ENCODE results near the gene HSPA4. TPM values are rescaled to one million over a fixed set of nuclear protein-coding genes. Genes with fewer than 3 reads are reported as not detected.

Gene HSPA4
- total and polyA plus RNA-seq, 5 donors: 52.1 to 88.8 (median 82.4) TPM

GRCh38 chr5:133116601-133117000, 64.8 kb downstream of the HSPA4 start:
- 62% methylated on average over 2 of the region's 2 CpGs for WGBS
- ATAC-seq: no peak
- H3K27ac ChIP-seq (ENCODE audit: low read length): no peak overlapping the region

GRCh38 chr5:133117166-133117911, 65.5 kb downstream of the HSPA4 start:
- no peak overlapping the region for H3K27ac ChIP-seq (ENCODE audit: low read length)
- 83% methylated on average over 10 of the region's 10 CpGs for WGBS
- no peak for ATAC-seq
- H3K27me3 ChIP-seq (ENCODE audit: control insufficient read depth, insufficient read depth): no peaks in the 10 kb centered on the region
- H3K9me3 ChIP-seq (ENCODE audit: control insufficient read depth, low read length): no peaks in the 10 kb centered on the region
- DNase-seq: no peak
- intact Hi-C loops (cut with DNase I): loop anchor here in 2 of 4 donors (10.0 kb wide), 2 partner anchors 137 to 747 kb away; no protein-coding TSS in a partner anchor
- H3K4me1 ChIP-seq (ENCODE audit: control insufficient read depth, insufficient read depth, low read length): no peaks in the 10 kb centered on the region
- H3K4me3 ChIP-seq (ENCODE audit: low read length): no peak overlapping the region

More at GRCh38 chr5:133116601-133117000, 64.8 kb downstream of the HSPA4 start:
- H3K4me1 ChIP-seq (ENCODE audit: control insufficient read depth, insufficient read depth, low read length): no peaks in the 10 kb centered on the region
- DNase-seq: no peak
- intact Hi-C loops (cut with DNase I): loop anchor here in 2 of 4 donors (10.0 kb wide), 2 partner anchors 138 to 748 kb away; no protein-coding TSS in a partner anchor
- H3K27me3 ChIP-seq (ENCODE audit: control insufficient read depth, insufficient read depth): no peaks in the 10 kb centered on the region
- H3K4me3 ChIP-seq (ENCODE audit: low read length): no peak overlapping the region
- no peaks in the 10 kb centered on the region for H3K9me3 ChIP-seq (ENCODE audit: control insufficient read depth, low read length)

GRCh38 chr5:133117912-133118445, 66.2 kb downstream of the HSPA4 start:
- H3K27me3 ChIP-seq (ENCODE audit: control insufficient read depth, insufficient read depth): no peaks in the 10 kb centered on the region
- intact Hi-C loops (cut with DNase I): loop anchor here in 2 of 4 donors (10.0 kb wide), 2 partner anchors 137 to 747 kb away; no protein-coding TSS in a partner anchor
- no peak for ATAC-seq
- WGBS: 92% methylated on average over 9 of the region's 9 CpGs
- no peaks in the 10 kb centered on the region for H3K4me1 ChIP-seq (ENCODE audit: control insufficient read depth, insufficient read depth, low read length)
- no peak overlapping the region for H3K27ac ChIP-seq (ENCODE audit: low read length)
- H3K4me3 ChIP-seq (ENCODE audit: low read length): no peak overlapping the region
- H3K9me3 ChIP-seq (ENCODE audit: control insufficient read depth, low read length): no peaks in the 10 kb centered on the region
- DNase-seq: no peak

- DNase-seq: peak in 1 of 3 donors; percentile 36
- 89% methylated on average over 4 of the region's 4 CpGs for WGBS
- Histone ChIP-seq H3K27me3 (ENCODE audit: control insufficient read depth, insufficient read depth) (no peaks in the 10 kb centered on the region), H3K27ac (ENCODE audit: low read length) (no peak overlapping the region), H3K9me3 (ENCODE audit: control insufficient read depth, low read length) (no peaks in the 10 kb centered on the region), H3K4me1 (ENCODE audit: control insufficient read depth, insufficient read depth, low read length) (no peaks in the 10 kb centered on the region), H3K4me3 (ENCODE audit: low read length) (no peak overlapping the region)
- ATAC-seq: no peak
- intact Hi-C loops (cut with DNase I): loop anchor here in 2 of 4 donors (10.0 kb wide), 2 partner anchors 136 to 746 kb away; no protein-coding TSS in a partner anchor
Measured at GRCh38 chr5:133118741-133119140, 66.9 kb downstream of the HSPA4 start.

GRCh38 chr5:133119233-133119711, 67.5 kb downstream of the HSPA4 start:
- H3K27me3 ChIP-seq (ENCODE audit: control insufficient read depth, insufficient read depth): no peaks in the 10 kb centered on the region
- ATAC-seq (no peak), DNase-seq (no peak)
- H3K4me3 ChIP-seq (ENCODE audit: low read length): no peak overlapping the region
- intact Hi-C loops (cut with DNase I): loop anchor here in 2 of 4 donors (10.0 kb wide), 2 partner anchors 136 to 746 kb away; no protein-coding TSS in a partner anchor
- no peaks in the 10 kb centered on the region for H3K4me1 ChIP-seq (ENCODE audit: control insufficient read depth, insufficient read depth, low read length)
- no peak overlapping the region for H3K27ac ChIP-seq (ENCODE audit: low read length)
- 78% methylated on average over 4 of the region's 4 CpGs for WGBS
- no peaks in the 10 kb centered on the region for H3K9me3 ChIP-seq (ENCODE audit: control insufficient read depth, low read length)

GRCh38 chr5:133120156-133120750, 68.4 kb downstream of the HSPA4 start:
- H3K4me3 ChIP-seq (ENCODE audit: low read length): no peak overlapping the region
- H3K27ac ChIP-seq (ENCODE audit: low read length): no peak overlapping the region
- DNase-seq (no peak), ATAC-seq (no peak)
- H3K27me3 ChIP-seq (ENCODE audit: control insufficient read depth, insufficient read depth): no peaks in the 10 kb centered on the region
- no peaks in the 10 kb centered on the region for H3K4me1 ChIP-seq (ENCODE audit: control insufficient read depth, insufficient read depth, low read length)
- H3K9me3 ChIP-seq (ENCODE audit: control insufficient read depth, low read length): no peaks in the 10 kb centered on the region
- intact Hi-C loops (cut with DNase I): loop anchor here in 1 of 4 donors (10.0 kb wide), 1 partner anchor 125 kb away; no protein-coding TSS in a partner anchor
- WGBS: 59% methylated on average over 7 of the region's 7 CpGs

GRCh38 chr5:133121080-133121479, 69.3 kb downstream of the HSPA4 start:
- DNase-seq (no peak), ATAC-seq (no peak)
- WGBS: 55% methylated on average over 2 of the region's 2 CpGs
- Histone ChIP-seq H3K4me1 (ENCODE audit: control insufficient read depth, insufficient read depth, low read length) (no peaks in the 10 kb centered on the region), H3K4me3 (ENCODE audit: low read length) (no peak overlapping the region), H3K27me3 (ENCODE audit: control insufficient read depth, insufficient read depth) (no peaks in the 10 kb centered on the region), H3K27ac (ENCODE audit: low read length) (no peak overlapping the region), H3K9me3 (ENCODE audit: control insufficient read depth, low read length) (no peaks in the 10 kb centered on the region)
- intact Hi-C loops (cut with DNase I): loop anchor here in 1 of 4 donors (10.0 kb wide), 1 partner anchor 124 kb away; no protein-coding TSS in a partner anchor

- DNase-seq (peak in 1 of 3 donors; percentile 8), ATAC-seq (no peak)
- WGBS: 74% methylated on average over 9 of the region's 9 CpGs
- Histone ChIP-seq H3K9me3 (ENCODE audit: control insufficient read depth, low read length) (no peaks in the 10 kb centered on the region), H3K27me3 (ENCODE audit: control insufficient read depth, insufficient read depth) (no peaks in the 10 kb centered on the region), H3K4me1 (ENCODE audit: control insufficient read depth, insufficient read depth, low read length) (no peaks in the 10 kb centered on the region), H3K4me3 (ENCODE audit: low read length) (no peak overlapping the region), H3K27ac (ENCODE audit: low read length) (no peak overlapping the region)
- intact Hi-C loops (cut with DNase I): loop anchor here in 1 of 4 donors (10.0 kb wide), 1 partner anchor 123 kb away; no protein-coding TSS in a partner anchor
Measured at GRCh38 chr5:133121611-133122150, 69.9 kb downstream of the HSPA4 start.

GRCh38 chr5:133122711-133123110, 70.9 kb downstream of the HSPA4 start:
- WGBS: 82% methylated on average over 4 of the region's 4 CpGs
- DNase-seq (peak in 1 of 3 donors; percentile 56), ATAC-seq (no peak)
- Histone ChIP-seq H3K4me1 (ENCODE audit: control insufficient read depth, insufficient read depth, low read length) (no peaks in the 10 kb centered on the region), H3K9me3 (ENCODE audit: control insufficient read depth, low read length) (no peaks in the 10 kb centered on the region), H3K27me3 (ENCODE audit: control insufficient read depth, insufficient read depth) (no peaks in the 10 kb centered on the region), H3K4me3 (ENCODE audit: low read length) (no peak overlapping the region), H3K27ac (ENCODE audit: low read length) (no peak overlapping the region)
- intact Hi-C loops (cut with DNase I): loop anchor here in 1 of 4 donors (10.0 kb wide), 1 partner anchor 122 kb away; no protein-coding TSS in a partner anchor

GRCh38 chr5:133123297-133123696, 71.5 kb downstream of the HSPA4 start:
- DNase-seq (peak in 1 of 3 donors; percentile 5), ATAC-seq (no peak)
- no peak overlapping the region for H3K27ac ChIP-seq (ENCODE audit: low read length)
- no peak overlapping the region for H3K4me3 ChIP-seq (ENCODE audit: low read length)
- WGBS: 89% methylated on average over 2 of the region's 2 CpGs
- no peaks in the 10 kb centered on the region for H3K27me3 ChIP-seq (ENCODE audit: control insufficient read depth, insufficient read depth)
- no peaks in the 10 kb centered on the region for H3K9me3 ChIP-seq (ENCODE audit: control insufficient read depth, low read length)
- intact Hi-C loops (cut with DNase I): loop anchor here in 1 of 4 donors (10.0 kb wide), 1 partner anchor 122 kb away; no protein-coding TSS in a partner anchor
- no peaks in the 10 kb centered on the region for H3K4me1 ChIP-seq (ENCODE audit: control insufficient read depth, insufficient read depth, low read length)

Measured in right cardiac atrium (tissue), 5 donors.